HCT116 (cell line): Measurements from ENCODE around the gene IQCM. TPM values are rescaled to one million over a fixed set of nuclear protein-coding genes. Genes with fewer than 3 reads are reported as not detected.

Experiments used
- ATAC-seq: fragments of 200-7000 bp; cut with Tn5 transposase; 2 replicates; pipeline ENCODE4 v1.9.1; 2020; ENCODE audit warnings: mild to moderate bottlenecking, moderate library complexity
- BruUV-seq: library from RNA; stranded (reverse); fragments of 400-500 nt; replicated peaks from 2 replicates; lab custom pipeline; 2021; lab: Mats Ljungman, UMichigan
- CTCF ChIA-PET: fragments of 300-600 bp; sonication (Branson Sonifier 250); formaldehyde crosslinking; loops from one replicate; lab custom pipeline; 2021; ENCODE audit warnings: antibody characterized with exemption; lab: Charles Lee
- POLR2A ChIA-PET: fragments of 300-600, 350-600 bp; sonication (Branson Sonifier 250); formaldehyde crosslinking; loops from one replicate; lab custom pipeline; 2021; ENCODE audit warnings: antibody characterized with exemption; lab: Charles Lee
- RAD21 ChIA-PET, 2 experiments: fragments of 300-600 bp; sonication (Branson Sonifier 250); formaldehyde crosslinking; loops; one replicate each; lab custom pipeline; 2023; ENCODE audit warnings: low total read pairs in 2 of 2; ENCODE audit not compliant: uncharacterized antibody in 2 of 2, unreplicated experiment in 2 of 2, low non-redundant PET in 1 of 2; lab: Charles Lee
- DNase-seq: peaks from one replicate; pipeline ENCODE4 v3.0.0-alpha.2; 2010; ENCODE audit warnings: low read depth, low spot score
- H2AFZ ChIP-seq: fragments of 200-600 bp; shearing (Covaris generic), sonication (generic); 2 replicates; pipeline ENCODE4 v1.6.1; 2017; ENCODE audit warnings: low read depth, mixed run types, mixed read lengths, antibody characterized with exemption, low read length; ENCODE audit not compliant: poor library complexity, severe bottlenecking
- H3K27ac ChIP-seq: 2 replicates; pipeline ENCODE4 v1.5.1; 2012; ENCODE audit warnings: low read depth, low read length
- H3K27me3 ChIP-seq: fragments of 200-600 bp; sonication (generic); 2 replicates; pipeline ENCODE4 v1.6.1; 2016; ENCODE audit warnings: mixed run types, low read length, mixed read lengths; ENCODE audit not compliant: insufficient read depth
- H3K36me3 ChIP-seq, 2 experiments: fragments of 200-500 bp in 1 of 2; fragments of 200-600 bp in 1 of 2; sonication (Bioruptor generic) in 1 of 2; sonication (generic) in 1 of 2; 2 replicates each; pipeline versions ENCODE4 v1.5.1 to v1.6.1; 2014 to 2016; ENCODE audit warnings: low read length in 2 of 2, inconsistent platforms in 1 of 2, mixed read lengths in 1 of 2, mixed run types in 1 of 2; ENCODE audit not compliant: insufficient read depth in 2 of 2, control insufficient read depth in 1 of 2
- H3K4me1 ChIP-seq, 2 experiments: fragments of 200-600 bp in 1 of 2; sonication (generic) in 1 of 2; 2 replicates each; pipeline versions ENCODE4 v1.5.1 to v1.6.1; 2012 to 2017; ENCODE audit warnings: low read length in 2 of 2, inconsistent platforms in 1 of 2, mild to moderate bottlenecking in 1 of 2, mixed read lengths in 1 of 2, mixed run types in 1 of 2, moderate library complexity in 1 of 2; ENCODE audit not compliant: insufficient read depth in 2 of 2, control insufficient read depth in 1 of 2
- H3K4me2 ChIP-seq: fragments of 200-600 bp; sonication (generic); 2 replicates; pipeline ENCODE4 v1.6.1; 2017; ENCODE audit warnings: mixed run types, low read length, mixed read lengths
- H3K4me3 ChIP-seq, 2 experiments: fragments of 200-600 bp in 1 of 2; sonication (generic) in 1 of 2; replicated peaks in 1 of 2; 2 replicates each; pipeline ENCODE4 v1.5.1; 2011 to 2016; ENCODE audit warnings: low read length in 2 of 2, control low read depth in 1 of 2, low read depth in 1 of 2, mild to moderate bottlenecking in 1 of 2, mixed read lengths in 1 of 2, mixed run types in 1 of 2
- H3K79me2 ChIP-seq: fragments of 200-600 bp; sonication (generic); 2 replicates; pipeline ENCODE4 v1.6.1; 2017; ENCODE audit warnings: mild to moderate bottlenecking, mixed run types, low read length, moderate library complexity, mixed read lengths; ENCODE audit not compliant: insufficient read depth
- H3K9ac ChIP-seq: fragments of 200-600 bp; sonication (generic); 2 replicates; pipeline ENCODE4 v1.6.1; 2016; ENCODE audit warnings: low read length, mixed read lengths
- H3K9me2 ChIP-seq: fragments of 200-600 bp; sonication (generic), shearing (Covaris generic); 2 replicates; pipeline ENCODE4 v1.6.1; 2017; ENCODE audit warnings: mixed run types, mild to moderate bottlenecking, moderate library complexity; ENCODE audit not compliant: insufficient read depth
- H3K9me3 ChIP-seq, 2 experiments: fragments of 200-500 bp in 1 of 2; fragments of 200-600 bp in 1 of 2; sonication (Bioruptor generic) in 1 of 2; sonication (generic) in 1 of 2; 2 replicates each; pipeline ENCODE4 v1.6.1; 2014 to 2017; ENCODE audit warnings: low read length in 2 of 2, mixed read lengths in 2 of 2, inconsistent platforms in 1 of 2, low read depth in 1 of 2, mild to moderate bottlenecking in 1 of 2, mixed run types in 1 of 2, moderate library complexity in 1 of 2; ENCODE audit not compliant: control insufficient read depth in 1 of 2, insufficient read depth in 1 of 2
- H4K20me1 ChIP-seq: fragments of 200-600 bp; sonication (generic), shearing (Covaris generic); 2 replicates; pipeline ENCODE4 v1.6.1; 2017; ENCODE audit warnings: mixed run types, mild to moderate bottlenecking, moderate library complexity; ENCODE audit not compliant: insufficient read depth
- ATF3 ChIP-seq: IDR thresholded peaks from 2 replicates; pipeline ENCODE4 v1.6.1; 2012
- CBX3 ChIP-seq: IDR thresholded peaks from 2 replicates; pipeline ENCODE4 v1.6.1; 2012; ENCODE audit warnings: low read depth
- CEBPB ChIP-seq: IDR thresholded peaks from 2 replicates; pipeline ENCODE4 v1.6.1; 2012; ENCODE audit warnings: low read depth
- CTCF ChIP-seq, 3 experiments: fragments of 200-600 bp in 1 of 3; sonication (generic) in 1 of 3; IDR thresholded peaks in 2 of 3; conservative IDR thresholded peaks in 1 of 3; 2 replicates each; pipeline ENCODE4 v1.5.1; 2012 to 2017; ENCODE audit warnings: low read depth in 2 of 3, low read length in 2 of 3, antibody characterized with exemption in 1 of 3, borderline replicate concordance in 1 of 3, control low read depth in 1 of 3, mild to moderate bottlenecking in 1 of 3, mixed read lengths in 1 of 3, mixed run types in 1 of 3, moderate library complexity in 1 of 3; ENCODE audit not compliant: insufficient read depth in 1 of 3
- EGR1 ChIP-seq: IDR thresholded peaks from 2 replicates; pipeline ENCODE4 v1.6.1; 2012; ENCODE audit warnings: low read depth
- JUND ChIP-seq: IDR thresholded peaks from 2 replicates; pipeline ENCODE4 v1.6.1; 2012
- SIN3A ChIP-seq: IDR thresholded peaks from 2 replicates; pipeline ENCODE4 v1.6.1; 2012; ENCODE audit warnings: low read depth
- YY1 ChIP-seq: IDR thresholded peaks from 2 replicates; pipeline ENCODE4 v1.6.1; 2011; ENCODE audit warnings: low read length, low read depth, moderate library complexity, mild to moderate bottlenecking; ENCODE audit not compliant: insufficient replicate concordance; ENCODE audit errors: extremely low read depth
- intact Hi-C: fragments of 100-400 bp; cut with micrococcal nuclease; formaldehyde crosslinking; loops from 2 replicates; pipeline ENCODE4 v1.10.0; 2022
- total RNA-seq: library from RNA; stranded (reverse); gene quantifications from one replicate; pipeline ENCODE4 v1.2.1, GENCODE V29; 2021; ENCODE audit not compliant: unreplicated experiment

The IQCM gene
- total RNA-seq, 1 experiment from 2014 or later = 0.20 TPM

GRCh38 chr4:149441338-149441737 lies 374.3 kb downstream of the IQCM start:
- H4K20me1 ChIP-seq = no peaks in the 10 kb centered on the region
- no peak for TF ChIP-seq CTCF (IDR thresholded peaks at IDR 0.05 in 2 of 3, conservative IDR thresholded peaks at IDR 0.05 in 1 of 3; ENCODE audit: borderline replicate concordance in 1 of 3, insufficient read depth in 1 of 3, low read depth in 2 of 3, low read length in 2 of 3)
- no peak for TF ChIP-seq SIN3A
- TF ChIP-seq CEBPB = no peak
- no peak for TF ChIP-seq CBX3
- TF ChIP-seq YY1 = no peak
- no peak for TF ChIP-seq ATF3
- no peak for TF ChIP-seq EGR1
- no peaks in the 10 kb centered on the region for H3K9me3 ChIP-seq
- BruUV-seq = no TSS peak
- H3K4me2 ChIP-seq = no peak overlapping the region
- no peak overlapping the region for H3K4me3 ChIP-seq
- ChIA-PET POLR2A (no interaction called here), RAD21 (no interaction called here), CTCF (no interaction called here)
- DNase-seq (no peak), ATAC-seq (no peak)
- no peaks in the 10 kb centered on the region for H3K27me3 ChIP-seq
- no peaks in the 10 kb centered on the region for H3K79me2 ChIP-seq
- H3K9ac ChIP-seq = no peak overlapping the region
- H2AFZ ChIP-seq = no peak overlapping the region
- H3K27ac ChIP-seq = no peak overlapping the region
- H3K36me3 ChIP-seq = no peaks in the 10 kb centered on the region
- peaks cover 0 to 11% of the 10 kb centered on the region in 2 experiments; a peak in 2 of 4 replicates for H3K4me1 ChIP-seq
- no peaks in the 10 kb centered on the region for H3K9me2 ChIP-seq
- intact Hi-C loops = no loop called here

- intact Hi-C loops = no loop called here
- Histone ChIP-seq H3K4me2 (no peak overlapping the region), H3K9ac (no peak overlapping the region), H3K9me3 (no peaks in the 10 kb centered on the region), H3K9me2 (no peaks in the 10 kb centered on the region), H3K79me2 (no peaks in the 10 kb centered on the region), H4K20me1 (no peaks in the 10 kb centered on the region), H3K27me3 (no peaks in the 10 kb centered on the region), H3K27ac (no peak overlapping the region), H3K36me3 (no peaks in the 10 kb centered on the region), H3K4me3 (no peak overlapping the region), H2AFZ (no peak overlapping the region), H3K4me1 (no peaks in the 10 kb centered on the region)
- CTCF ChIA-PET = no interaction called here
- RAD21 ChIA-PET = no interaction called here
- ATAC-seq (no peak), DNase-seq (no peak)
- TF ChIP-seq JUND (no peak), YY1 (no peak)
- POLR2A ChIA-PET = no interaction called here
- no TSS peak for BruUV-seq
Measured at GRCh38 chr4:149426461-149426860, 389.2 kb downstream of the IQCM start.
